GM15510 (cell line): ENCODE results near the gene B4GALT5.

Experiments used
- POLR2A ChIP-seq: IDR thresholded peaks from 3 replicates; pipeline ENCODE4 v1.6.1; 2011; ENCODE audit warnings: borderline replicate concordance; ENCODE audit not compliant: insufficient read length; ENCODE audit errors: extremely low read depth

B4GALT5 gene

GRCh38 chr20:49589747-49590146, 123.9 kb downstream of the B4GALT5 start:
- TF ChIP-seq POLR2A, result no peak

GRCh38 chr20:49587111-49587570, 126.5 kb downstream of the B4GALT5 start:
- no peak for TF ChIP-seq POLR2A

- TF ChIP-seq POLR2A, result no peak
Observed at GRCh38 chr20:49585585-49586245, 128.0 kb downstream of the B4GALT5 start.

DNA sequence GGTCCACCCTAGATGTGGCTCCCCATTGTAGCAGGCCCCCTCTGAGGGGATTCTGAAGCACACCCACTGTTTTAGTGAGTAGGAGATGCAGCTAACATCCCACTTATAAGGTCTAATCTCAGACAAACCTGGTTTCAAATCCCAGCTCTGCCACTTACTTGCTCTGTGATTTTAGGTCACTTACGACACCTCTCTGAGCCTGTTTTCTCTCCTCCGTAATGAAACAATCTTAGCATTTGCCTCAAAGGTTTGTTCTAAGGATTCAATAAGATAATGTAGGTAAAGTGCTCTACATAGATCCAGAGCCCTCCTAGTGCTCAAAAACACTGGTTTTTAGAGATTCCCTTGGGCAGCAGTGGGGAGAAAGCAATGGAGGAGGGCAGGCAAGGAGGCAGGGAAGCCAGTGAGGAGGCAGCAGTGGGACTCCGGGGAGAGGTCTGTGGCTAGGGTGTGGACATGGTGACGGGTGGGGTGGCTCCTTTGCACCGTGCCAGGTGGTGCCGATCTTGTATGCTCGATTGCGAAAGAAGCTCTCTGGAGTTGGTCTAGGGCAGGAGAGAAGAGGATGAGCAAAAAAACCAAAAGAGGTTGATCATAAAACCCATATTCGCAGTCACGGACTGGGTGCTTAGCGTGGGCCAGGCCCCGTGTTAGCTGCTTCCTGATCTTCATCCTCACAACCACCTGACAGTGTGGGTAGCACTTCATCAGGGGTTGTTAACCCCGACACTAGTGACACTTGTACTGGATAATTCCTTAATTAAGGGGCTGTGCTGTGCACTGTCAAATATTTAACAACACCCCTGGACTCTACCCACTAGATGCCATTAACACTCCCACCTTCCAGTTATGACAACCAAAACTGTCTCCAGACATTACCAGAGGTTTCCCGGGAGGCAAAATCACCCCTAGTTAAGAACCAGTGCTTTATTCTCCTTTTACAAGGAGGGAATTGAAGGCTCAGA, 129.0 kb downstream of the B4GALT5 start:
- no peak for TF ChIP-seq POLR2A

DNA sequence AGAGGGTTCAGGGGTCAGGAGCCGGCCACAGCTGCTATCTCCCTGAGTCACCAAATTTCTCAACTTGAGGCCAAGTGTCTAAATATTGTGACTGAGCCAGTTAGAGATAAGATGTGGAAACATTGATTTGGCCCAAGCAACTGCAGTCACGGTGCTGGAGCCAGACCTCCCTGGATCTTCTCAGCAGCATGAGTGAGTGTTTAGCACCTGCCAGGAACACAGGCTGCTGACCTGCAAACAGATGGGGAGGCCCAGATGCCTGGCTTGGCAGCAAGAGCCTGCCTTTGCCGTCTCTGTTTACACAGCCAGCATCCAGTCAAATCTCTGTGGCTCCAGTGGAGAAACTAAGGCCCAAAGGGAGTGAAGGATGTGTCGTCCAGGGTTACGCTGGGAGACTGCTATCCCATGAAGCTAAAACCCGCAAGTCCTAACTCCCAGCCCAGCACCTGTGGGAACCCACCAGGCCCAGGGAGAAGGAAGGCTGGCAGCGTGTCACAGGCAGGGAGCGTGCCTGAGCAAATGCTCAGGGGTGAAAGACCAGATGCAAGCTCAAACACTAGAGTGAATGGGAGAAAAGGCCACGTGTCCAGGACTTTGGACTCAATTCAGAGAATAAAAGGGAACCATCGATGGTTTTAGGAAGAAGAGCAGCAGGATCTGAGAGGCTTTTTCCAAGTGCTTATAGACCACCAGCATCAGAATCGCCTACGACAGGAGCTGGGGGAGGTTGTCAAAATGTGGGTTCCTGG, 129.8 kb downstream of the B4GALT5 start:
- TF ChIP-seq POLR2A, result no peak

- TF ChIP-seq POLR2A, result no peak
Observed at GRCh38 chr20:49583343-49583668, 130.4 kb downstream of the B4GALT5 start.
